KMS-11 (cell line): ENCODE measurements around the gene CBLC.

Source experiments
- H2AFZ ChIP-seq: fragments of 200-600 bp; sonication (generic); 2 replicates; pipeline ENCODE4 v1.6.1; 2016; ENCODE audit warnings: antibody characterized with exemption, mixed run types, low read depth
- H3K27ac ChIP-seq: fragments of 200-600 bp; sonication (generic); 2 replicates; pipeline ENCODE4 v1.6.1; 2016; ENCODE audit warnings: mild to moderate bottlenecking, mixed run types
- H3K27me3 ChIP-seq: fragments of 200-600 bp; sonication (generic); 2 replicates; pipeline ENCODE4 v1.6.1; 2017; ENCODE audit warnings: mild to moderate bottlenecking, low read depth, mixed run types, moderate library complexity; ENCODE audit not compliant: insufficient read depth
- H3K36me3 ChIP-seq: fragments of 200-600 bp; sonication (generic); 2 replicates; pipeline ENCODE4 v1.6.1; 2017; ENCODE audit warnings: mild to moderate bottlenecking, mixed run types; ENCODE audit not compliant: insufficient read depth
- H3K4me1 ChIP-seq: fragments of 200-600 bp; sonication (generic); 2 replicates; pipeline ENCODE4 v1.6.1; 2016; ENCODE audit warnings: mild to moderate bottlenecking, low read depth, mixed run types; ENCODE audit not compliant: poor library complexity, severe bottlenecking
- H3K4me2 ChIP-seq: fragments of 200-600 bp; sonication (generic); 2 replicates; pipeline ENCODE4 v1.7.0; 2016; ENCODE audit warnings: mild to moderate bottlenecking, mixed run types
- H3K4me3 ChIP-seq: fragments of 200-600 bp; sonication (generic); IDR thresholded peaks from 2 replicates; pipeline ENCODE4 v1.6.1; 2017; ENCODE audit warnings: low read depth, low read length, mixed read lengths; ENCODE audit not compliant: insufficient read depth
- H3K79me2 ChIP-seq: fragments of 200-600 bp; sonication (generic); 2 replicates; pipeline ENCODE4 v1.6.1; 2016; ENCODE audit warnings: low read depth, mixed run types; ENCODE audit not compliant: insufficient read depth
- H3K9ac ChIP-seq: fragments of 200-600 bp; sonication (generic); 2 replicates; pipeline ENCODE4 v1.6.1; 2016; ENCODE audit warnings: mild to moderate bottlenecking, mixed run types
- H4K20me1 ChIP-seq: fragments of 200-600 bp; sonication (generic); 2 replicates; pipeline ENCODE4 v1.6.1; 2016; ENCODE audit warnings: mild to moderate bottlenecking, mixed run types; ENCODE audit not compliant: insufficient read depth
- TF ChIP-seq, protein P1 (sequence below): fragments of 200-600 bp; sonication (generic); conservative IDR thresholded peaks from 2 replicates; pipeline ENCODE4 v1.6.1; 2017; ENCODE audit warnings: low read depth, mild to moderate bottlenecking, antibody characterized with exemption, low read length, moderate library complexity, mixed read lengths

CBLC gene

GRCh38 chr19:44808463-44809371 is 31.0 kb downstream of the CBLC start, which contains the start of gene BCAM:
TSS of gene BCAM (plus strand) at chr19:44809103. CDS start at chr19:44809125, 22 bp downstream.
- Histone ChIP-seq H3K27me3 (peaks cover 52% of the 10 kb centered on the region), H3K27ac (no peak within 1 kb of the TSS), H3K36me3 (no peaks in the 10 kb centered on the region), H3K9ac (no peak within 1 kb of the TSS), H2AFZ (no peak within 1 kb of the TSS), H3K4me1 (peaks cover 21% of the 10 kb centered on the region), H3K4me3 (no peak within 1 kb of the TSS), H3K4me2 (no peak within 1 kb of the TSS), H3K79me2 (no peaks in the 10 kb centered on the region), H4K20me1 (no peaks in the 10 kb centered on the region)
- TF ChIP-seq, protein P1, sequence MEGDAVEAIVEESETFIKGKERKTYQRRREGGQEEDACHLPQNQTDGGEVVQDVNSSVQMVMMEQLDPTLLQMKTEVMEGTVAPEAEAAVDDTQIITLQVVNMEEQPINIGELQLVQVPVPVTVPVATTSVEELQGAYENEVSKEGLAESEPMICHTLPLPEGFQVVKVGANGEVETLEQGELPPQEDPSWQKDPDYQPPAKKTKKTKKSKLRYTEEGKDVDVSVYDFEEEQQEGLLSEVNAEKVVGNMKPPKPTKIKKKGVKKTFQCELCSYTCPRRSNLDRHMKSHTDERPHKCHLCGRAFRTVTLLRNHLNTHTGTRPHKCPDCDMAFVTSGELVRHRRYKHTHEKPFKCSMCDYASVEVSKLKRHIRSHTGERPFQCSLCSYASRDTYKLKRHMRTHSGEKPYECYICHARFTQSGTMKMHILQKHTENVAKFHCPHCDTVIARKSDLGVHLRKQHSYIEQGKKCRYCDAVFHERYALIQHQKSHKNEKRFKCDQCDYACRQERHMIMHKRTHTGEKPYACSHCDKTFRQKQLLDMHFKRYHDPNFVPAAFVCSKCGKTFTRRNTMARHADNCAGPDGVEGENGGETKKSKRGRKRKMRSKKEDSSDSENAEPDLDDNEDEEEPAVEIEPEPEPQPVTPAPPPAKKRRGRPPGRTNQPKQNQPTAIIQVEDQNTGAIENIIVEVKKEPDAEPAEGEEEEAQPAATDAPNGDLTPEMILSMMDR = no peak

- no peak overlapping the region for H3K4me2 ChIP-seq
- H3K27me3 ChIP-seq = peaks cover 43% of the 10 kb centered on the region
- peaks cover 20% of the 10 kb centered on the region for H3K4me1 ChIP-seq
- no peak overlapping the region for H2AFZ ChIP-seq
- H3K4me3 ChIP-seq = no peak overlapping the region
- no peak overlapping the region for H3K9ac ChIP-seq
- no peaks in the 10 kb centered on the region for H4K20me1 ChIP-seq
- H3K27ac ChIP-seq = no peak overlapping the region
- no peaks in the 10 kb centered on the region for H3K79me2 ChIP-seq
- TF ChIP-seq, protein P1 = no peak
- no peaks in the 10 kb centered on the region for H3K36me3 ChIP-seq
Measured at GRCh38 chr19:44809577-44810233, 32.0 kb downstream of the CBLC start.

DNA sequence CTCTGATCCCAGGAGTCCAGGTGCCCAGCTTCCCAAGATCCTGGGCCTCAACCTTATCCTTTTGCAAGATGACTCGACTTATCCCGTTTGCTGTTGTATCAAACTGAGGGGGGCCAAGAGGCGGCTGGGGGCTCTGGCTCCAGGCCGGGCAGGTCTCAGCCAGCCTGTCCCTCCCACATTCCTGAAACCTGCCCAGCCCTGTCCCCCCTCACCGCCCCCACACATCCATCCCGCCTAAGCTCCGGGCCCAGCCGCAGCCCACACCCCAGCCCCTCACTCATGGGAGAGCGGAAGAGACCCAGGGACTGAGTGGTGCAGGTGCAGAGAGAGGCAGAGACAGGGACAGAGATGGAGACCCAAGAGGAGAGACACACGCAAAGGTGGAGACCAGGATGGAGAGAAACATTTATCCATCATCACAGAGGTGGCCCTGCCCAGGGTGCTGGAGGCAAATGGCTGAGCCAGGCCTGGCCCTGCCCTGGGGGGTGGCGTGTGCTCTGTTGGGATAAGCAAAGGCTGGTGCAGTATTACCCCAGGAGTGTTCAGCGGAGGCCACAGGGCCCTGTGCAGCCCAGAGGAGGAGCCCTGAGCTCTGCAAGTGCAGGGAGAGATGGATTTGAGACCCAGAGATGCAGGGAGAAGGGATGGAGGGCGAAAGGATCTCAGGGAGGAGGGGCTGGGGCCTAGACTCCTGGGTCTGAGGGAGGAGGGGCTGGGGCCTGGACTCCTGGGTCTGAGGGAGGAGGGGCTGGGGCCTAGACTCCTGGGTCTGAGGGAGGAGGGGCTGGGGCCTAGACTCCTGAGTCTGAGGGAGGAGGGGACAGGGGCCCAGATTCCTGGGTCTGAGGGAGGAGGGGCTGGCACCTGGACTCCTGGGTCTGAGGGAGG is 32.8 kb downstream of the CBLC start:
- Histone ChIP-seq H3K9ac (no peak overlapping the region), H3K27ac (no peak overlapping the region), H3K4me2 (no peak overlapping the region), H3K27me3 (peaks cover 35% of the 10 kb centered on the region; the same call in 1 of the 2 replicates), H4K20me1 (no peaks in the 10 kb centered on the region), H3K4me1 (peaks cover 20% of the 10 kb centered on the region), H2AFZ (no peak overlapping the region), H3K79me2 (no peaks in the 10 kb centered on the region), H3K4me3 (no peak overlapping the region), H3K36me3 (no peaks in the 10 kb centered on the region)
- TF ChIP-seq, protein P1 = no peak

- Histone ChIP-seq H3K4me2 (no peak overlapping the region), H4K20me1 (no peaks in the 10 kb centered on the region), H3K27ac (no peak overlapping the region), H3K4me1 (peaks cover 20% of the 10 kb centered on the region), H2AFZ (no peak overlapping the region), H3K27me3 (peaks cover 31% of the 10 kb centered on the region; the same call in 1 of the 2 replicates), H3K4me3 (no peak overlapping the region), H3K9ac (no peak overlapping the region), H3K79me2 (no peaks in the 10 kb centered on the region), H3K36me3 (no peaks in the 10 kb centered on the region)
- TF ChIP-seq, protein P1 = no peak
Measured at GRCh38 chr19:44811122-44811419, 33.4 kb downstream of the CBLC start.
